GM12864 (cell line): ENCODE results near the gene EPAS1.
A peak's percentile ranks its signal among the peaks of the same experiment; 100 is the strongest.

Experiments
- DNase-seq: peaks from one replicate; pipeline ENCODE4 v3.0.0-alpha.2; 2011; ENCODE audit warnings: low read depth
- H3K4me3 ChIP-seq: 2 replicates; pipeline ENCODE4 v1.5.1; 2011; ENCODE audit warnings: mild to moderate bottlenecking, low read depth, low read length, control low read depth
- TF ChIP-seq, protein P1 (sequence below): IDR thresholded peaks from 2 replicates; pipeline ENCODE4 v1.5.1; 2011; ENCODE audit warnings: low read depth, mild to moderate bottlenecking, moderate library complexity, low read length, control low read depth, inconsistent platforms; ENCODE audit errors: missing control alignments

The EPAS1 gene

DNA sequence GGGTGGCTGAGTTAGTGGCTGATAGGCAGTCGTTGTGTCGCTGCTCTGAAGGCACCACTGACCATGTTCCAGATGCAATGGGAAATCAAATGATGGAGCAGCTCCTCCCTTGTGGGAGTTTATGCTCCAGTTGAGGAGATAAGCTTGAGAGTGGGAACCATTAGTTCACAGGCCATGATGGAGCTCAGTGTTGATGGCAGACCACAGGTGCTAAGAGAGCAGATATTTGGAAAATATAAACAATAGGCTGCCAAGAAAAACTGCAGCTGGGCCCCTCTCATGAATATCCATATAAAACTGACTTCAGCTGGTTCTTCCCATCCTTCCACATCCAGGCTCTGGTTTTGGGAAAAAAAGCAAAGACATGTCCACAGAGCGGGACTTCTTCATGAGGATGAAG, 63.1 kb downstream of the EPAS1 start:
- TF ChIP-seq, protein P1, sequence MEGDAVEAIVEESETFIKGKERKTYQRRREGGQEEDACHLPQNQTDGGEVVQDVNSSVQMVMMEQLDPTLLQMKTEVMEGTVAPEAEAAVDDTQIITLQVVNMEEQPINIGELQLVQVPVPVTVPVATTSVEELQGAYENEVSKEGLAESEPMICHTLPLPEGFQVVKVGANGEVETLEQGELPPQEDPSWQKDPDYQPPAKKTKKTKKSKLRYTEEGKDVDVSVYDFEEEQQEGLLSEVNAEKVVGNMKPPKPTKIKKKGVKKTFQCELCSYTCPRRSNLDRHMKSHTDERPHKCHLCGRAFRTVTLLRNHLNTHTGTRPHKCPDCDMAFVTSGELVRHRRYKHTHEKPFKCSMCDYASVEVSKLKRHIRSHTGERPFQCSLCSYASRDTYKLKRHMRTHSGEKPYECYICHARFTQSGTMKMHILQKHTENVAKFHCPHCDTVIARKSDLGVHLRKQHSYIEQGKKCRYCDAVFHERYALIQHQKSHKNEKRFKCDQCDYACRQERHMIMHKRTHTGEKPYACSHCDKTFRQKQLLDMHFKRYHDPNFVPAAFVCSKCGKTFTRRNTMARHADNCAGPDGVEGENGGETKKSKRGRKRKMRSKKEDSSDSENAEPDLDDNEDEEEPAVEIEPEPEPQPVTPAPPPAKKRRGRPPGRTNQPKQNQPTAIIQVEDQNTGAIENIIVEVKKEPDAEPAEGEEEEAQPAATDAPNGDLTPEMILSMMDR = no peak
- DNase-seq = no peak
- no peak overlapping the region for H3K4me3 ChIP-seq

DNA sequence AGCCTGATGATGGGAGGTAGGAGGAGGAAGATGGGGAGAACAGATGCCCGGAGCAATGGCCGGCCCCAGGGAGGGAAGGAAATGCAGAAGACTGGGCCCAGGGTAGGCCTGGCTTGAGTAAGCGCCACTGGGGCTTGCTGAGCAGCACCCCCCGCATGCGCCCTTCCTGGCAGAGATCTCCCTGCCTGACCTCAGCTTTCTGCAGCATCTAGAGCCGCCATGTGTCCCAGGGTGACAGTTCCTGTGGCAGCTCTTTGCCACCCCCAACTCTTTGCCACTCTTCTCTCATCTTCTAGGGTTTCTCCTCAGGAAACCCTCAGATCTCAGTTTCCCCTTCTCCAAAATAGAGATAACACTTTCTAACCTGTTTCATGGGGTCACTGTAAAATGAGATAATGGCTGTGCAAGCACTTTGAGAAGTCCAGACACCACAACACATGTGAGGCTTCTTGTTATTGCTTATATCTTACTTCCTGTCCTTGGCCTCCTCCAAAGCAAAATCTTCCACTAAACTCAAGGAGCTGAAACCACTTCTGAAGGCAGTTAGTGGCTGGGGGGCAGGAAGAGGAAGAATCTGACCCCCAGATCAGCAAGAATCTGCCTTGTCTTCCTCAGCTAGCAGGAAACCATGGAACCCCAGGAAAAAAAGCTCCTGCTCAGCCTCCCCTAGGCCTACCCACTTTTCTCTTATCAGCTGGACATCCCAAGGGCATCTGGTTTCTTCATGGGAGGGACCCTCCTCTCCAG, 64.9 kb downstream of the EPAS1 start:
- TF ChIP-seq, protein P1 = no peak
- no peak overlapping the region for H3K4me3 ChIP-seq
- DNase-seq = no peak

GRCh38 chr2:46362667-46363012, 65.4 kb downstream of the EPAS1 start:
- TF ChIP-seq, protein P1 = no peak
- no peak overlapping the region for H3K4me3 ChIP-seq
- DNase-seq = no peak

- no peak overlapping the region for H3K4me3 ChIP-seq
- TF ChIP-seq, protein P1 = no peak
- DNase-seq = no peak
Observed at GRCh38 chr2:46363535-46364170, 66.4 kb downstream of the EPAS1 start.

- H3K4me3 ChIP-seq = no peak overlapping the region
- peak; percentile 8 for DNase-seq
- TF ChIP-seq, protein P1 = peak; percentile 72
Observed at GRCh38 chr2:46364797-46365457, 67.7 kb downstream of the EPAS1 start.

DNA sequence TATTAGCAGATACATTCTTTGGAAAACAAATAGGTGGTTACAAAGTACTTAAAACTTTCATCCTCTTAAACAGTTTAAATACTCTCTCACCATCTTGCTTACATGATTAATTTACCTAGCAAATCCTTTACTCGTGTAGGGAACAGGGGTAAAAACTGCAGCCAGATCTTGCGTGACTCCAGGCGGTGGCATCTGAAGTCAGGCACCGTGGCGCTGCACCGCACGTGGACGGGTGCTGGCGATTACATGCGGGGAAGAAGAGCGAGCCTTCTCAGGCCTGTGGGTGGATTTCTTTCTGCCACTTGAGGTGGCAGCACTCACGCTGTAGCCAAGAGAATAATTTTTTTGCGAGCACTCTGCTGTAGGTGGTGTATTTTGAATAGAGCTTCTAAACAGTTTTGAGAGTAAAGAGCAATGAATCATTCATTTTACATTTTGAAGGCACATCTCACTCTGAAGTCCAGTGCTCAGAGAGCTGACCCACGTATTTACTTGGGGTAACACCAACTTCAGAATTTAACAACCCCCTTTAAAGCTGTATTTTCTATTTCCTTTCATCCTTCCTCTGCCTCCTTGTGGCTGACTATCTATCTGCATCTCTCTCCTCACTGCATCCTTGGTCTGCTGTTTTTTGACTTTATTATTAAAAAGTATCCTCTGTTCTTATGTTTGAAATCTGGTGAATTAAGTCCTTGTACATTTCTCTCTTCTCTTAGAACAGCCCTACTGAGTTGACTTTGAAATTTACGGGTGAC, 68.9 kb downstream of the EPAS1 start:
- H3K4me3 ChIP-seq = no peak overlapping the region
- no peak for DNase-seq
- TF ChIP-seq, protein P1 = peak; percentile 25
